PFSK-1 (cell line): ENCODE data around the gene GLRX.

Source experiments
- FOXP2 ChIP-seq: optimal IDR thresholded peaks from 2 replicates; pipeline ENCODE3; 2011; ENCODE audit warnings: borderline replicate concordance, control low read depth, inconsistent platforms; ENCODE audit not compliant: insufficient read depth; ENCODE audit errors: extremely low read length, extremely low read depth
- REST ChIP-seq, 2 experiments: IDR thresholded peaks; 2 replicates each; pipeline versions ENCODE4 v1.6.1 to v1.8.0; 2011 to 2012; ENCODE audit warnings: low read depth in 2 of 2, low read length in 2 of 2, control low read depth in 1 of 2, inconsistent platforms in 1 of 2, mild to moderate bottlenecking in 1 of 2, moderate library complexity in 1 of 2; ENCODE audit not compliant: insufficient read depth in 1 of 2
- SIN3A ChIP-seq: IDR thresholded peaks from 2 replicates; pipeline ENCODE4 v1.6.1; 2012; ENCODE audit warnings: mild to moderate bottlenecking, low read length, moderate library complexity, borderline replicate concordance; ENCODE audit not compliant: insufficient read depth
- TAF1 ChIP-seq: IDR thresholded peaks from 2 replicates; pipeline ENCODE4 v1.6.1; 2012; ENCODE audit warnings: low read length, control low read depth, borderline replicate concordance; ENCODE audit not compliant: insufficient read depth

Gene GLRX

GRCh38 chr5:95763941-95764340 lies 58.6 kb downstream of the GLRX start:
- TF ChIP-seq FOXP2 (no peak), REST (IDR thresholded peaks at IDR 0.05; ENCODE audit: insufficient read depth in 1 of 2, low read depth in 2 of 2, low read length in 2 of 2) (no peak), TAF1 (no peak), SIN3A (no peak)
